Stimulated activated naive CD4-positive, alpha-beta T cell treated with Interleukin-2 at 50 U/mL for 16 hours (primary cell): ENCODE results near the gene SIGLEC8.

ENCODE experiments used
- DNase-seq: peaks from one replicate; lab custom pipeline; 2025; lab: John Stamatoyannopoulos, UW

SIGLEC8 gene

GRCh38 chr19:51402117-51402516 lies 56.1 kb downstream of the SIGLEC8 start:
- no peak for DNase-seq
